CD1c-positive myeloid dendritic cell (primary cell): Measurements from ENCODE around the gene SLIT3.

Experiments used
- DNase-seq: peaks from one replicate; pipeline ENCODE4 v3.0.0-alpha.2; 2016; ENCODE audit errors: extremely low spot score

SLIT3 gene

GRCh38 chr5:169104937-169105494 lies 195.9 kb downstream of the SLIT3 start:
- no peak for DNase-seq

- DNase-seq = no peak
Measured at GRCh38 chr5:169103586-169104181, 197.3 kb downstream of the SLIT3 start.

- no peak for DNase-seq
Measured at GRCh38 chr5:169101966-169102365, 199.0 kb downstream of the SLIT3 start.

DNA sequence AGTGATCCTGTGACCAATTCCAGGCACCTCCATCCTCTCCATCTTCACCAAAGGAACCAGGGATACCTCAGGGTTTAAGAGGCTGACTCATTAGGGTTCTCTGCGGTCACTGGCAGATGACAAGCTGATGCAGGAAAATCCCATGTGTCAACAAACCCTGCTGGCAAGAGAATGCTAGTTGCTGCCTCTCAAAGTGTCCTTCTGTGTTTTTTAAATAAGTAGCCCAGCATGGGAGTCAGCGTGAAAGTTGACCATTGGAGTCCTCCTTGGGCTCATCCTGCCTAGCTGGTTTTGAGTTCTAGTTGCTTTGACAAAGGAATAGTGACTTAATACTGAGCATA lies 200.2 kb downstream of the SLIT3 start:
- no peak for DNase-seq

- no peak for DNase-seq
Measured at GRCh38 chr5:169099801-169100734, 200.9 kb downstream of the SLIT3 start.

GRCh38 chr5:169098331-169099121 lies 202.4 kb downstream of the SLIT3 start:
- DNase-seq = no peak

- DNase-seq = no peak
Measured at GRCh38 chr5:169097374-169098326, 203.3 kb downstream of the SLIT3 start.

DNA sequence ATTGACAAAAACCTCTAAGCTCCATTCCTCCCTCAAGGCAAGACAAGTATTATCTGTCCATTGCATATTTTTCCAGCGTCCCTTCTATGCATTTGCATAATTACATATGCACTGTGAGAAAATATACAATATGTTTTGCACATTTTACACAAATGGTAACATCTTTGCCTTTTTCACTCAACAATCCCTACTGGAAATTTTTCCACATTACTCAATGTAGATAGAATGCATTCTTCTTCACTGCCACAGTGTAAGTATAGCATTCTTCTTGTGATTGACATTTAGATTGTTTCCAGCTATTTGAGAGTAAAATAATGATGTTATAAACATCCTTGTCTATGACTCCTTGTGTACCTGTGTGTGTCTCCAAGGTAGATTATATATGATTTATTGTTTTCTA lies 205.0 kb downstream of the SLIT3 start:
- no peak for DNase-seq

DNA sequence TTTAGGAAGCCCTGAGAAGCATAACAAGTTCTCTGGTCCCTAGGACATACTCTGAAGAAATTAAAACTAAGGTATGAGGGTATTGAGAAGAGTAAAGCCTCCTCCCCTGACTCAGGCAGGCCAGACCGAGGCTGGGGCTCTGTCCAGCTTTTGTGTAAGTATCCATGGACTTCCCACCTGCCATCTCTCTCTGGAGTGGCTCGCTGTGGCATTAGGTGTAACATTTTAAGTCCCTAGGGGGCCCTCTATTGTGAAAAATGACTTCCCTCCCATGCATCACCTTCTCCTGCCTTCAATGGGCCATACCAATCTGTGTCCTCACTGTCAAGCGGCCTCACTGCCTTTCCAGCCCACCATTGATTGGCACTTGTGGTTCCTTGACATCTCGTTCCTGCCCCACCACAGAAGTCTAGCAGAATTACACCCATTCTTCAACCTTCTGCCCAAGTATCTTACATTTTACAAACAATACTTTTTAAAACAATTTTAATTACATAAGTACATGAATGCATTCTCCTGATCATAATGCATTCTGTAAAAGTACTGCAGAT lies 205.5 kb downstream of the SLIT3 start:
- no peak for DNase-seq

GRCh38 chr5:169094586-169095409 lies 206.1 kb downstream of the SLIT3 start:
- no peak for DNase-seq

DNA sequence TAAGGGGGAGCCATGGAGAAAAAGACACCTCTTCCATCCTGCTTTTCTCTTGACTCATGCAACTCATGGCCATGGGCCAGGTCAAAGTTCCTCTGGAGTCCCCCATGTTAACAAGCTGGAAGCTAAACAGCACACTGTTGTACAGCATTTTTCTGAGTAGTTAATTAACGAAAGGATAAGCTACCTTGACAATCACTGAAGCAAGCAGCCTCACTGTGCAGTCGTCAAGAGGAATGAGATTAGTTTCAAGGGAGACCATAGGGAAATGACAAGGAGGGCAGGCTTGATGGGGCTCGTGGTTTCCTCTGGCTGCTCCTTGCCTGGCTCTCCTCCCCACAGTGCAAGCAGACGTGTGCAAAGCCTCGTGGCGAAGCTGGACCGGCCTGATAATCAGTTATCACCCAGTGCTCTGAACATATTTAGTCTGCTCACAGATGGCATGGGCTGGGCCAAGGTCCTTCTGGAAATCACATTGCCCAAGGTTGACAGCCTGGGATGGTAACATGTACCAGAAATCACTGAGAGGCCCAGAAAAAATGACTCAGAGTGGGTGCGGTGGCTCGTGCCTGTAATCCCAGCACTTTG lies 209.5 kb downstream of the SLIT3 start:
- no peak for DNase-seq

GRCh38 chr5:169089343-169089742 lies 211.6 kb downstream of the SLIT3 start:
- DNase-seq = no peak

- DNase-seq = no peak
Measured at GRCh38 chr5:169088028-169088725, 212.8 kb downstream of the SLIT3 start.

GRCh38 chr5:169085636-169086035 lies 215.3 kb downstream of the SLIT3 start:
- DNase-seq = no peak

- DNase-seq = no peak
Measured at GRCh38 chr5:169085212-169085611, 215.7 kb downstream of the SLIT3 start.

DNA sequence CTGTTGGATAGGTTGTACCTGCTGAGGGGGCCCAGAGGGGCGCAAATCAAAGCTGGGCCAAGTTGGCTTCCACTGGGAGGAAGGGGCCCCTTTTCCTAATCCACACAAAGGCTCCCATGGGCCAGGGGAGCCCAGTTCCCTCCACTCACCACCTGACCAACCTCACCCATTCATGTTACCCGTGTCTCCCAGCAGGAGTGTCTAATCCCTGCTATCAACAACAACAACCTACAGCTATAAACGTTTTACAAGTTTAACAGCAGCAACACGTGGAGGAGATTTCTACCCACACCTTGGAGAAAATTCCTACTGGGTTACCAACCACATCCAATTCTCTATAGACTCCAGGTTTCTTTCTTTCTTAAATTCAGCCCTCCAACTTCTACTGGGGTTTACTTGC lies 216.2 kb downstream of the SLIT3 start:
- DNase-seq = no peak

DNA sequence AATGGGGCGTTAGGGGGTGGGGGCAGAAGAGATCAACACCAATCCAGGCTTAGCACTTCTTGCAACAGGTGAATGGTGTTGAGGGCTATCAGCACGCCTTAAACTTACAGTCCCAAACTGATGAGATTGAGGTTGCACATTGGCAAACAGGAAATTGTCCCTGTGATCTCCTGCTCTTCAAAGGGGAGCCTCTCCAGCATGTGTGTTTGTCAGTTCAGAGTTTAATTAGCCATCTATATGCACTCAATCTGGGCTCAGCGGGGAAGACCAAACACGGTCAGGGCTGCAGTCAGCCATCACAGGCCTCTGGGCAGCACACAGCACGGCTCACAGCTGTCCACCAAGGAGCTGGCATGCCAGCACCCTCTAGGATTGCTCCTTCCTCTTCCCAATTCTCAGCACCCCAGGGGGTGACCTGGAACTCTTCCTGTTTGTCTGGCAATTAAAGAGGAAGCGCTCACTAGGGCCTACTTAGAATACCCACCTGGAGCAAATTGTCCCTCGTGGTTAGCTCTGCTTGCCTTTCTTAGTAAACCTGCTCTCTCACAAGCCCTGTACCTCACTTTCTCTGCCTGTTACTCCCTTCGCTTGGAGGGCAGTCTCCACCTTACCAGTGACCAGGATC lies 217.4 kb downstream of the SLIT3 start:
- DNase-seq = no peak

GRCh38 chr5:169081000-169081724 lies 219.8 kb downstream of the SLIT3 start:
- no peak for DNase-seq
